NCI-H187 treated with DMSO at 0.1 percent for 48 hours (cell line): ENCODE results near the gene GSE1.

Experiments used
- DNase-seq: peaks from one replicate; lab custom pipeline; 2025; lab: John Stamatoyannopoulos, UW

Gene GSE1

DNA sequence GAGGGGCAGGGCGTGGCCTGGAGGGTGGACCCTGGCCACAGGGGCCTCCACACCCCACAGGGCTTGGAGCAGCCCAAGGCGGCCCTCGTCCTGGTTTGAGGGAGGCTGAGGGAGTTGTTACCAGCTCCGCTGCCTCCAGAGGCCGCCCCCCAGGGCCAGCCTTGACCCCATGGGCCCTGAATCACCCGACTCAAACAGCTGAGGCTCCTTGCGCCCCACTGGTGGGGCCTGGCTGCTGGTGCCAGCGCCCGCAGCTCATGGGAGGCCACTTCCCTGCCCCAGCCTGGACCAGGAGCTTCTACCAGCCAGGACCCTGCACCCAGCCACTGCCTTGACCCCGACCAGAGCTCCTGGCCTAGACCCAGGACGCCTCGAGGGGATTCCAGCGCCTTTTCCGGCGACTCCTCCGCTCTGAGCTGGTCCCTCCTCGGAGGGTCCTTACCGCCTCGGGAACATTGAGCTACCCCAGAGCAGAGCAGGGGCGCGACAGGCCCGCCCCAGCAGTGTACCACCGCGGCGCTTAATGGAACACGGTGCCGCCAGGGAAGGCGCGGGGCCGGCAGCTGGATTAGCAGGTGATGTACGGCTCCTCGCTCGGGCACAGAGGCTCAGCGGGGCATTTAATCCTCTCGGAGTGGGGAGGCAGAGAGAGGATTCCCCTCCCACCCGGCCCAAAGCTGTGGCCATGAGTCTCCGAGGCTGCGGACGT lies 37.2 kb downstream of the GSE1 start:
- DNase-seq = no peak

DNA sequence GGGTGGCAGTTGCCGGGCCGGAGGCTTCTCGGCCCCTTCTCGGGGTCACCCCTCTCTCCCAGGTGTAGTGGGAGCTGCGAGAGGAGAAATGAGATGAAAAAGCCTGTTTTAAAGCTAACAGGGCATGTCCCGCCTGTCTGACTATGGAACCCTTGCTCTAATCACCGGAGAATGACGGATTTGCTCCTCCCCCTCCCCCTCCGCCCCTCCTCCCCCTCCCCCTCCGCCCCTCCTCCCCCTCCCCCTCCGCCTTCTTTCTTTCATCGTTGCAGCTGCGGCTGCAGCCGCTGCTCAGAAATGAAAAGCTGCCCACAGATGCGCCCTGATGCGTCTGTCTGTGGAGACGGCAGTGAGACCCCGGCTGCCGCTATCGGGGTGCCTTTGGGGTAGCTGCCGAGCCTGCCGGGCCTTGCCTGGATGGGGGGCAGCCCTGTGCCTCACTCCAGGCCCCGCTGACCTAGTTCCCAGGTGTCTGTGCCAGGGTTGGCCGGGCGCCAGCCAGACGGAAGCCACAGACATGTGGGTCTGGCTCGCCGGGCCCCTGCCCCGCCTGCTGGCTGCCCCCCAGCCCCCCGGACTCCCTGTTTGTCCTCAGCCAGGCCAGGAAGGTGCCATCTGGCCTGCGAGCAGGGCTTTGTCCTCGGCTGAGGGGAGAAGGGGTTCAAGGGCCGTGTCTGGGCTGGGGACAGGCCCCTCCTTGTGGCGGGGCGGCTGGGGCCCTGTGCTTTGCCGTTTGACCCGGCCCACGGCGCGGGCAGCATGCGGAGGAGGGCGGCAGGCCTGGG lies 37.9 kb downstream of the GSE1 start:
- no peak for DNase-seq

DNA sequence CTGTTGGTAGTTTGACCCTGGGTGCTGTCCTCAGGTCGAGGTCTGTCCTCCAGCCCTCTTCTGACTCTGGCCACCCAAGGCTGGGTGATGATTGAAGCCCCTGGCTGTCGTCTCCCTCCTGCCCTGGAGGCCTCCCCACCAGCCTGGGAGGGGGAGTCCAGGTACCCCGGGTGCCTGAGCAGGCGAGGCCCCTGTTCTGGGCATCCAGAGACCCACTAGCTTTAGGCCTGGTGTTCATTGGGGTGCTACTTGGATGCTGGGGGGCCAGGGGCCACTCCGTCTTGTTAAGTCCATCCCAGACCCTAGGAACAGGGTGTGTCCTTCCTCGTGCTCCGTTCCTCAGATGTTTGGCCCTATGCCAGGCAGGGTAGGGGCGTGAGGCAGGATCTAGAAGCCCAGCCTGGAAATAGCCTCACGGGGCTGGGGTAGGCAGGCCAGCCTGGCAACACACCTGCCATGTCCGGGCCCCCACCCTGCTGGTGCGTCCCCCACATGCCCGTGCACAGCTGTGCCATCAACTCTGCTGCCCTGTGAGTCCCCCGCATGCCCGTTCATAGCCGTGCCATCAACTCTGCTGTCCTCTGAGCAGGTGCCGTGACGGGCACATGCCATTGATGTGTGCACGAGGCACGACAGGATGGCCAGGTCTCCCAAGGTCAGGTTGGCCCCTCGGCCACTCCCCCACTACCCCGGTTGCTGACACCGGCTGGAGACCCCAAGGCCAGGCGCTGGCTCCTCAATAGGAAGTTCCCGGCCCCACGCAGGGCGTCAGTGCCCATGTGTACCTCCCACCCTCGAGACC lies 38.7 kb downstream of the GSE1 start:
- DNase-seq = no peak

DNA sequence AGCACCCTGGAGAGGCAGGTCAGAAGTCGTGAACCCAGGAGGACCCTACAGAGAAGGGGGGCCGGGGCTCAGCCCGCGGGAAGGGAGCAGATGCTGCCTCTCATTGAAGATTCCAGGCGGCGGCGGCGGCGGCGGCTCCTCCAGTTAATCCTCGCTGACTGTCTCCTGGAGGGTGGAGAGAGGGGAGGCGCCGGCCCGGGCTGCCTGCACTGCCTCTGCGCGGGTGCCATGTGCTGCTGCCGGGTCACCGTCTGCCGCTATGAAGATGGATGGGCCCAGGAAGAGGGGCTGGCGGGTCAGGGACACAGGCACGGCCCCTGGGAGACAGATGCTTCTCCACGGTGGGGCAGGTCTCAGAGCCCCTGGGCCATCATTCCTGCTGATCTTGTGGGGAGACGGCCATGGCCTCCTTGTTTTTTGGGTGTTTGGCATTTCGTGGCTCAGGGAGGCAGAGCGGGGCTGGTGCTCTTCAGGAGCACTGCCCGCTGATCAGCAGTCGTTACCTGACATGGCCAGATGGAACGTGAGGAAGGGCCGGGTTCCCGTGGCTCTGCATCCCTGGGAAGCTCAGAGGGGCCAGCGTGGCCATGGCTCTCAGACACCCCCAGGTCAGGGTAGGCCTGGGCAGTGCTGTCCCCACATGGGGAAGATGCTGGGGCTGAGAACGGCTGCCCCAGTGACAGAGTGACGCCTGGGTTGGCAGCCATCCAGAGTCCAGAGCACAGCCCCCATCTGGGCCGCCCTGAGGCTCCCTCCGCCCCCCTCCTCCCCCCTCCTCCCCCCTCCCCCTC lies 39.5 kb downstream of the GSE1 start:
- DNase-seq = no peak

DNA sequence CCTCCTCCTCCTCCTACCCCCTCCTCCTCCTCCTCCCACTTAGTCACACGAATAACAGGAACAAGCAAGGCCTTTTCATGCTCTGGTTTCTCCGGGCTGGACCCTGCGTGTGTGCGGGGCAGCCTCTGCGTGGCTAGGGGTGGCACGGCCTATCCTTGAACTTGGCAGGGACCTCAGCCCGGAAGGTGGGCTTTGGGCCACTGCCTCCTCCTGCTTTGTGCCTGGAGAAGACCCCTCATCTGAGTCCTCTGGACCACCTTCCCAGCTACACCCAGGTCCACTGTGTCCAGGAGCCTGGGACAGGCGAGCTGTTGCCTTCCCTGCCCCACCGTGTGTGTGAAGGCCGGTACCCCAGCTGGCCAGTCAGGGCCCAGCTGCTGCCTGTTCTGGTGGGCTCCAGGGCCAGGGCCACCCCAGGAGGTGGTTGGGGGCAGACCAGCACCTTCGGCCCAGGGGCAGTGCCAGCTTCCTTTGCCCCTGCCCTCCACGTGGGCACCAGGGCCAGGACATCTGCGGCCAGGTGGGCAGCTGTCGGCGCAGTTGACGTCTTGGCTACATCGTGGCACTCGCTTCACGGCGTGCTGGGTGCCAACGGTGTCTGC lies 40.3 kb downstream of the GSE1 start:
- no peak for DNase-seq

DNA sequence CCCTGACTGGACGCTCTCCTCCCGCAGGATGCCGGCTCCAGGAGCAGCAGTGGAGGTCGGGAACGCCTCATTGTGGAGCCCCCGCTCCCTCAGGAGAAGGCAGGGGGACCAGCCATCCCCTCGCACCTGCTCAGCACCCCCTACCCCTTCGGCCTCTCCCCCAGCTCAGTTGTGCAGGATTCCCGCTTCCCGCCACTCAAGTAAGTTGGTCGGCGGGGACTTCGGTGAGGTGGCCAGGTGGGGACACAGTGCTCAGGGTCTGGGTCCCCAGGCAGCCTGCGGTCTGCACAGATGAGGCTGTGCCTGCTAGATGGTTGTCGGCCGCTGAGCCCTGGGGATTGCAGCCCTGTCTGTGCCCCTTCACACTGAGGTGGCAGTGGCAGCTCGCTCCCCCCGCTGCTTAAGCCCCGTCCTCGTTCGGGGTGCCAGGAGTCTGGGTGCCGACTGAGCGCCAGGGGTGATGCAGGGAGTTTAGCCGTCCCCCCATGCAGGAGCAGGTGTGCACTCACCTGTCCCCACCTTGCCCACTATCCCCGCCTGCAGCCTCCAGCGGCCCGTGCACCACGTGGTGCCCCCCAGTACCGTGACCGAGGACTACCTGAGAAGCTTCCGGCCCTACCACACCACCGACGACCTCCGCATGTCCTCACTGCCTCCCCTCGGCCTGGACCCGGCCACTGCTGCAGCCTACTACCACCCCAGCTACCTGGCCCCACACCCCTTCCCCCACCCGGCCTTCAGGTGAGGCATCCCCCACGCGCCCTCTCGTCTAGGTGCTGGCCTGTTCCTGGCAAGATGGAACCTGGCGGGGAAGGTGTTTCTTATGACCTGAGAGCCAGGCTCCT lies 41.4 kb downstream of the GSE1 start:
- DNase-seq = no peak

DNA sequence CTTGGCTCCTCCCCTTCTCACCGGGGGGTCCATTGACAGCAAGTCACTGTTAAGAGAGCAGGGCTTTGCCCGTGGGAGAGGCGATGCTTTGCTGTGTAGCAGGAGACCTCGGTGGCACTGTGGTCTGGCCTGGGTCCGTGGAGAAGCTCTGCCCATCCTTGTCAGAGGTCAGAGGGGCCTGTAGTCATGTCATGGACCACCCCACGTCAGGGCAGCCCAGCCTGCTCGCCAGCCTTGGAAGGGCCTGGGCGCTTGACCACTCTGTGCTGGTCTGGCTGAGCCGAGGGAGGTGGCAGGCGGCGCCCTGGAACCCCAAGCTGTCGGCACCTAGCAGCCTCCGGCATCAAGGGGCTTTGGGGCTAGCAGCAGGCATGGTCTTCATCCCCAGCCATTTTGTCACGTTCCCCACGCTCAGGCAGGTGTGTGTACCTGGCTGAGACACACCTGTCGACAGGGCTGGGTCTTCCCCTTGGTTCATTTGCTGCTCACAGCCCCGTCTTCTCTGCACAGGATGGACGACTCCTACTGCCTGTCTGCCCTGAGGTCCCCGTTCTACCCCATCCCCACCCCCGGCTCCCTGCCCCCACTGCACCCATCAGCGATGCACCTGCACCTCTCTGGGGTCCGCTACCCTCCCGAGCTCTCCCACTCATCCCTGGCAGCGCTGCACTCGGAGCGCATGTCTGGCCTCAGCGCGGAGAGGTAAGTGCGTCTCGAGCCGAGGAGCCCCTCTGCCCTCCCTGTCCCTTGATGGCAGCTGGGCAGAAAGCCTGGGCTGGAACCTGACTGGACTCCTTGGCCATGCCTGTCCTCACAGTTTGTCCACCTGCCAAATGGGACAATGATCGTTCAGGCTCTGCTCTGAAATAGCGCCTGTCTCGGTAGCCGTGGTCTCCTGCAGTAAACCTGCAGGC lies 42.4 kb downstream of the GSE1 start:
- DNase-seq = no peak

DNA sequence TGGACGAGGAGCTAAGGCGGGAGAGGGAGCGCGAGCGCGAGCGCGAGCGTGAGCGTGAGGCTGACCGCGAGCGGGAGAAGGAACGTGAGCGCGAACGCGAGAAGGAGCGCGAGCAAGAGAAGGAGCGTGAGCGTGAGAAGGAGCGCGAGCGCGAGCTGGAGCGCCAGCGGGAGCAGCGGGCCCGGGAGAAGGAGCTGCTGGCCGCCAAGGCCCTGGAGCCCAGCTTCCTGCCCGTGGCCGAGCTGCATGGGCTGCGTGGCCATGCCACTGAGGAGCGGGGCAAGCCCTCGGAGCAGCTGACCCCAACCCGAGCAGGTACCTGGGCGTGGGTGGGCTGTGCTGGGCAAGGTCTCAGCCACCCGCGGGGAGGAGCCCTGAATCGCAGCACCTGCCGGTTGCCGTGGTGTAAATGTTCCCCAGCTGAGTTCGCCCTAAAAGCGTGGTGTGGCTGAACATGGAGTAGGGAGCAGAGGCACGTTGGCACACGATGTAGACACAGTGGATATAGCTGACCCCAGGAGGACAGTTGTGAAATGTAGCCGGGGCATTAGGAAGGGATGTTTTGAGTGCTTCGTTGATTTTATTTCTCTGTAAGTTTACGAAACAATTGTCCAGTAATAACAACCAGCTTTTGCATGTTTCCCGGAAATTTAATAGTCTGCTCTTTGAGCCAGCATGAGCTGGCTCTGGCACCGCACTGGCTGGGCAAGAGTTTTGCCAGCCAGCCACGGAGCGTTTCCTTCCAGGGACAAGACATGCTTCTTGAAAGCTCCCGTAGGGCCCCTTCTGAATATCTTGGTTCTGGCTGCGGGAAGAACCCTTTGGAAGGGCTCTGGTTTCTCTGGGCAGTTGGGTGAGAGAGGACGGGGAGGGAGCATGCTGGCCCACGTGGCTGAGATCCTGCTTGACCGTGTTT lies 43.5 kb downstream of the GSE1 start:
- no peak for DNase-seq

DNA sequence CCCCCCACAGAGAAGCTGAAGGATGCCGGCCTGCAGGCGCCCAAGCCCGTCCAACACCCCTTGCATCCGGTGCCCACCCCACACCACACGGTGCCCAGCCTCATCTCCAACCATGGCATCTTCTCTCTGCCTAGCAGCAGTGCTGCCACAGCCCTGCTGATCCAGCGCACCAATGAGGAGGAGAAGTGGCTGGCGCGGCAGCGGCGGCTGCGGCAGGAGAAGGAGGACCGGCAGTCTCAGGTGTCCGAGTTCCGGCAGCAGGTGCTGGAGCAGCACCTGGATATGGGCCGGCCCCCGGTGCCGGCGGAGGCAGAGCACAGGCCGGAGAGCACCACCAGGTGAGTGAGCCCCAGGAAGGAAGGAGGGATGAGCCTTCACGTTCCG lies 44.1 kb downstream of the GSE1 start:
- no peak for DNase-seq

DNA sequence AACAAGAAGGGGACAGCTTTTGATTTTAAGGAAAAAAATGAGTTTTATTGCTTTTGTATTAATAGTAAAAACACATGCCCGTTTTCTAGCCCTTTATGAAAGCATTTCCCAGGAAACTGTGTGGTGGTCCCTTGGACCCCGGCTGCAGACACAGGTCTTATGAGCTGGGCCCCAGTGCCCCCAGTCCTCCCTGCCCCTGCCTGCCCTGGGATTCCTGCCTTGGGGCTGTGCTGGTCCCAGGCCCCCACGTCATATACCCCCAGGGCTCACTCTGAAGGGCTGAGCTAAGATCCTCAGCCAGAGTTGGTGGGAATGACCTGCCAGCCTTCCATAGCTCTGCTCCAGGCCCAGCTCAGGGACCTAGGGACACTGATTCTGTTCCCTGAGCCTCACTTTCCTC lies 44.9 kb downstream of the GSE1 start:
- DNase-seq = no peak

DNA sequence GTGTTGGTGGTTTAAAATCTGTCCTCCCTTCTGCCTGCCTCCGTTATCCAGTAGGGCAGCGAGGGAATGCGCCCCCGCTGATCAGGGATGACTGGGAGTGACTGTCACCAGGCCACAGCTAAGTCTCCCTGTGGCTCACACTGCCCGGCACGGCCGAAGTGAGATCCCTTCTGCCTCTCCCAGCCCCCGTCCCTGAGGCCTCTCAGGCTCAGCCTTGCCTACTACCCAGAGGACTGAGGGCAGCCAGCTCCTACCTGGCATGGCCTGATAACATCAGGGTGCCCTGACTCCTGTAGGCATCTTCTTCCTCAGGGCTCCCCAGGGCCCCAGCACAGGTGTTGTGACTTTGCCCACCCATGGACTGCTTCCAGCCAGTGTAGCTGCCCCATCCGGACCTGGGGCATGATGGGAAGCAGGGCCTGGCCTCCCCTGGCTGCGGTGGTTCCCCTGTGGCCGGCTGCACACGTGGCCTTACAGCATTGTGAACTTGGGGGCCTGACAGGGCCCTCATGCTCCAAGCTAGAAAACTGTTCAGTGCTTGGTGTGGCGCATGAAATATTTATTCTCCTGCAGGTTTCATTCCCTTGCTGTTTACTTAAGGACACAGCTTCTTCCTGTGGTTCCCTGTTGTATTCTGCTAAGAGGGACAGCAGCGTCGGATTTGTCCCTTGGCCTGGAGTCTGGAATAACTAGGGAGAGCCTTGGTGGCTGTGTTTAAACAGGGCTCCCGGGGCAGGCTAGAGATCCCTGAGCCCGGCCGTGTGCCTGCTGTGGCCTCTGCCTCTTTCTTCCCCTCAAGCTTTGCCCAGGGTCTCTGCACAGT lies 45.6 kb downstream of the GSE1 start:
- no peak for DNase-seq

DNA sequence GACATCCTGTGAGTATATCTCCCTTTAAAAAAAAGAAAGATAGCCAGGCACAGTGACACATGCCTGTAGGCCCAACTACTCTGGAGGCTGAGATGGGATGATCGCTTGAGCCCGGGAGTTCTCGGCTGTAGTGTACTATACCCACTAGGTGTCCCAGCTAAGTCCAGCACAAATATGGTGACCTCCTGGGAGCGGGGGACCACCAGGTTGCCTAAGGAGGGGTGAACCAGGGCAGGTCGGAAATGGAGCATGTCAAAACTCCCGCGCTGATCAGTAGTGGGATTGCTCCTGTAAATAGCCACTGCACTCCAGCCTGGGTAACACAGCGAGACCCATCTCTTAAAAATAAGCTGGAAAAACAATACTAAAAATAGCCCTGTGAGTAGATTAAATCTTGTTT lies 46.2 kb downstream of the GSE1 start:
- no peak for DNase-seq

DNA sequence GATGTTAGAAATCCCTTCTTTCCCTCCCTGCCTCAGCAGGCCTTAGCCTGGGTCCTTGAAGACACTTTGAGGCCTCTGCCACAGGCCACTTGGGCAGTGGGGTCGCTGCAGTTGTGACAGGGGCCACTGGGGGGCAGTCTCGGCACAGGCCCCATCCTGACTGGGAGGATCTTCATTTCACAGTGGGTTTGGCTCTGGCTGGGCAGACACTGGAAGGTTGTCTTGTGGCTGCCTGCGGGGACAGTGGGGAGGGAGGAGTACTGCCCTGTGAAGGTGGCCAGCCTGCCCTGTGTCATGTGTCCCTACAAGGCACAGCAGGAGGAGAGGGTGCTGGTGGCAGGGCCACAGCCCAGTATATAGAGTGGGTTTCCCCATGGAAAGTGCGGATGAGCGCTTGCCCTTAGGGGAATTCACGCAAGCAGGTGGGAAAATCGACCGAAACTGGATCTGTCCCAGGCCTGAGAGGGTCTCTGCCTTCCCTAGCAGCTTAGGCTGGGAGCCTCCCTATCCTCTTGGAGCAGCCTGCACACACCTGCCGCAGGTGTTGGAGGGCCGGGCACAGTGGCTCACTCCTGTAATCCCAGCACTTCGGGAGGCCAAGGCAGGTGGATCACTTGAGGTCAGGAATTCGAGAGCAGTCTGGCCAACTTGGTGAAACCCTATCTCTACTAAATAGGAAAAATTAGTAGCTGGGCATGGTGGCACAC lies 46.8 kb downstream of the GSE1 start:
- DNase-seq = no peak

DNA sequence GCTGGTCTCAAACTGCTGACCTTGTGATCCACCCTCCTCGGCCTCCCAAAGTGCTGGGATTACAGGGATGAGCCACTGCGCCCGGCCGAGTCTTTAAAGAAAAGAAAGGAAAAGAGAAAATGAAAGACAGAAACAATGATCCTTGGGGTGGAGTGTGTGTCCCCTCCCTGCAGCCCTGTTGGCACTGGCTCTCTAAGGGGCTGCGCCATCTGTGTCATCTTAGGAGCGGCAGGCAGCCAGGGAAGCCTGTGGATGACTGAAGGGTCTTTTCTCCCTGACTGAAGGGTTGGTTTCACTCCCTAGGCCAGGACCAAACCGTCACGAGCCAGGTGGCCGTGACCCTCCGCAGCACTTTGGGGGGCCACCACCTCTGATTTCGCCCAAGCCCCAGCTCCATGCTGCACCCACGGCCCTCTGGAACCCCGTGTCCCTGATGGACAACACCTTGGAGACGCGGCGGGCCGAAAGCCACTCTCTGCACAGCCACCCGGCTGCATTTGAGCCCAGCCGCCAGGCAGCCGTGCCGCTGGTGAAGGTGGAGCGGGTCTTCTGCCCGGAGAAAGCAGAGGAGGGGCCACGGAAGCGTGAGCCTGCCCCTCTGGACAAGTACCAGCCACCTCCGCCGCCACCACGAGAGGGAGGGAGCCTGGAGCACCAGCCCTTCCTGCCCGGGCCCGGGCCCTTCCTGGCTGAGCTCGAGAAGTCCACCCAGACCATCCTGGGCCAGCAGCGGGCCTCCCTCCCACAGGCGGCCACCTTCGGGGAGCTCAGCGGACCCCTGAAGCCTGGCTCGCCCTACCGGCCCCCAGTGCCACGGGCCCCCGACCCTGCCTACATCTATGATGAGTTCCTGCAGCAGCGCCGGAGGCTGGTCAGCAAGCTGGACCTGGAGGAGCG lies 48.0 kb downstream of the GSE1 start:
- DNase-seq = no peak

DNA sequence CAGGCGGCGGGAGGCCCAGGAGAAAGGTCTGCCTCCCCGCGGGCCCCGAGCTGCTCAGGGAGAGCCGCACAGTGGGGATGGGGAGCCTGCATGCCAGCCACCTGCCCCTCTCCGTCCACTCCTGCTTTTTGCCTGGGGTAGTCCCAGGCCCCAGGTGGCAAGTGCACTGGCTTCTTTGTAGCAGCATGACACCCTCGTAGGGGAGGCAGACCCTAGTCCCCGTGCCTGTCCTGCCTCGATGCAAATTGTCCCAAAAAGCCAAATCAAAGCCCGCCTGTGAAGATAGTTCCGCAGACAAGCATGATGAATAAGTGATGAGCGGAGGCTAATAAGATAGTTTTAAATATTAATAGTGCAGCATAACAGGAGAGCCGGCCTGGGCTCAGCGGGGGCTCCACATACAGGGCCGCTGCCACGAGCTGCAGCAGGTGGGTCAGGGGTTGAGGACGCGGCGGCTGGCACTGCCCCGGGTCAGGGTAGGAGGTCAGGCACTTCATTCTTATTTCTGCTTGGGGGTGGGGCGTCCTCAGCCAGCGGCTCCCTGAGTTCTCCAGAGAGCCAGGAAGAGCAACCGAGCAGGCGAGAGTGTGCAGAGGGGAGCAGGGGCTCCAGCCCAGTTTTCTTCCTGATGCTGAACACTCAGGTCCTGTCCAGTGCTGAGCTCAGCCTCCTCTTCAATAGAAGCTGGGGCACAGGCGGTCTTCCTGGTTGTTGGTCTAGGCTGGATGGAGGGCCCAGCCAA lies 48.8 kb downstream of the GSE1 start:
- no peak for DNase-seq
